H1 (cell line): ENCODE data around the gene DYNC1H1. TPM values are rescaled to one million over a fixed set of nuclear protein-coding genes. Genes with fewer than 3 reads are reported as not detected.

ENCODE experiments used
- CTCF ChIA-PET: fragments of 300-600 bp; sonication (Branson Sonifier 250); formaldehyde crosslinking; loops from one replicate; lab custom pipeline; 2021; ENCODE audit not compliant: partially characterized antibody; lab: Charles Lee
- POLR2A ChIA-PET: fragments of 300-600 bp; sonication (Branson Sonifier 250); formaldehyde crosslinking; loops from one replicate; lab custom pipeline; 2021; ENCODE audit warnings: inconsistent platforms; ENCODE audit not compliant: partially characterized antibody; lab: Charles Lee
- DNase-seq, 2 experiments: peaks; one replicate each; pipeline versions ENCODE4 v3.0.0 to v3.0.0-alpha.2; 2010 to 2022; ENCODE audit warnings: low spot score in 2 of 2, low read depth in 1 of 2, mixed read lengths in 1 of 2
- FAIRE-seq: peaks from 2 replicates; lab custom pipeline; 2011; peaks lifted over from hg19 to GRCh38; lab: Jason Lieb, UNC
- H2AFZ ChIP-seq: 2 replicates; pipeline ENCODE4 v1.8.1; 2012; ENCODE audit warnings: low read length, inconsistent platforms
- H2AK5ac ChIP-seq: 2 replicates; pipeline ENCODE4 v1.6.1; 2013; ENCODE audit warnings: low read depth, low read length
- H2BK120ac ChIP-seq: replicated peaks from 2 replicates; pipeline ENCODE3; 2013; ENCODE audit warnings: low read depth, low read length, inconsistent platforms
- H2BK12ac ChIP-seq: 2 replicates; pipeline ENCODE4 v1.6.1; 2013; ENCODE audit warnings: low read depth, low read length
- H2BK15ac ChIP-seq: 2 replicates; pipeline ENCODE4 v1.6.1; 2013; ENCODE audit warnings: low read length
- H2BK20ac ChIP-seq: 2 replicates; pipeline ENCODE4 v1.6.1; 2013; ENCODE audit warnings: low read length
- H2BK5ac ChIP-seq: 2 replicates; pipeline ENCODE4 v1.6.1; 2013; ENCODE audit warnings: low read depth, low read length
- H3K14ac ChIP-seq: 2 replicates; pipeline ENCODE4 v1.6.1; 2013; ENCODE audit warnings: inconsistent platforms; ENCODE audit not compliant: insufficient read length
- H3K18ac ChIP-seq: 2 replicates; pipeline ENCODE4 v1.6.1; 2013; ENCODE audit warnings: low read length; ENCODE audit errors: extremely low read depth
- H3K23ac ChIP-seq: 2 replicates; pipeline ENCODE4 v1.6.1; 2013; ENCODE audit warnings: inconsistent platforms; ENCODE audit not compliant: insufficient read length
- H3K23me2 ChIP-seq: 2 replicates; pipeline ENCODE4 v1.6.1; 2013; ENCODE audit warnings: low read depth, low read length
- H3K27ac ChIP-seq: 2 replicates; pipeline ENCODE4 v1.6.1; 2011; ENCODE audit warnings: low read depth, low read length, inconsistent platforms
- H3K27me3 ChIP-seq, 4 experiments: replicated peaks in 1 of 4; 1 replicate in 1 of 4; 2 replicates in 3 of 4; pipeline versions ENCODE4 v1.6.1 to v1.8.1; 2011 to 2013; ENCODE audit warnings: low read length in 3 of 4, mild to moderate bottlenecking in 3 of 4, inconsistent platforms in 2 of 4, mixed read lengths in 2 of 4, moderate library complexity in 1 of 4; ENCODE audit not compliant: control insufficient read depth in 3 of 4, insufficient read depth in 3 of 4; ENCODE audit errors: extremely low read depth in 1 of 4
- H3K36me3 ChIP-seq, 4 experiments: 2 replicates each; pipeline versions ENCODE4 v1.6.1 to v1.8.1; 2011 to 2013; ENCODE audit warnings: mild to moderate bottlenecking in 4 of 4, low read length in 3 of 4, moderate library complexity in 2 of 4, control low read depth in 1 of 4, inconsistent platforms in 1 of 4; ENCODE audit not compliant: insufficient read depth in 4 of 4, control insufficient read depth in 2 of 4
- H3K4ac ChIP-seq: replicated peaks from 2 replicates; pipeline ENCODE3; 2013; ENCODE audit warnings: low read length, low read depth, mixed read lengths, inconsistent platforms; ENCODE audit not compliant: insufficient read length
- H3K4me1 ChIP-seq, 4 experiments: replicated peaks in 1 of 4; 1 replicate in 1 of 4; 2 replicates in 3 of 4; pipeline versions ENCODE4 v1.6.1 to v1.8.1; 2011 to 2013; ENCODE audit warnings: low read length in 3 of 4, inconsistent platforms in 2 of 4, mixed read lengths in 1 of 4; ENCODE audit not compliant: insufficient read depth in 4 of 4, control insufficient read depth in 3 of 4
- H3K4me2 ChIP-seq, 2 experiments: 2 replicates each; pipeline versions ENCODE4 v1.6.1 to v1.8.1; 2011 to 2013; ENCODE audit warnings: low read depth in 2 of 2, low read length in 2 of 2, control low read depth in 1 of 2, inconsistent platforms in 1 of 2, mild to moderate bottlenecking in 1 of 2; ENCODE audit not compliant: insufficient read depth in 1 of 2
- H3K4me3 ChIP-seq, 4 experiments: fragments of 200-600, 300-600 bp in 1 of 4; sonication (generic), shearing (Covaris generic), sonication (Bioruptor Twin) in 1 of 4; 2 replicates each; pipeline versions ENCODE4 v1.5.1 to v1.8.1; 2011 to 2016; ENCODE audit warnings: low read length in 4 of 4, low read depth in 3 of 4, control low read depth in 2 of 4, inconsistent platforms in 2 of 4, mild to moderate bottlenecking in 2 of 4, mixed read lengths in 1 of 4, moderate library complexity in 1 of 4; ENCODE audit not compliant: insufficient read depth in 2 of 4; ENCODE audit errors: extremely low read depth in 1 of 4
- H3K56ac ChIP-seq: replicated peaks from 2 replicates; pipeline ENCODE3; 2013; ENCODE audit warnings: low read depth, mild to moderate bottlenecking, mixed read lengths, low read length, inconsistent platforms; ENCODE audit not compliant: insufficient read length
- H3K79me1 ChIP-seq: 2 replicates; pipeline ENCODE4 v1.6.1; 2013; ENCODE audit warnings: low read depth, low read length, control low read depth
- H3K79me2 ChIP-seq, 2 experiments: 2 replicates each; pipeline versions ENCODE4 v1.6.1 to v1.8.1; 2012 to 2013; ENCODE audit warnings: low read length in 2 of 2, mild to moderate bottlenecking in 2 of 2, inconsistent platforms in 1 of 2; ENCODE audit not compliant: insufficient read depth in 2 of 2, control insufficient read depth in 1 of 2
- H3K9ac ChIP-seq, 4 experiments: replicated peaks in 1 of 4; 1 replicate in 1 of 4; 2 replicates in 3 of 4; pipeline versions ENCODE4 v1.6.1 to v1.8.1; 2011 to 2013; ENCODE audit warnings: low read depth in 3 of 4, low read length in 3 of 4, control low read depth in 2 of 4, mild to moderate bottlenecking in 2 of 4, moderate library complexity in 2 of 4, inconsistent platforms in 1 of 4; ENCODE audit errors: extremely low read depth in 1 of 4
- H3K9me3 ChIP-seq, 2 experiments: 2 replicates each; pipeline versions ENCODE4 v1.6.1 to v1.8.1; 2012 to 2013; ENCODE audit warnings: mild to moderate bottlenecking in 2 of 2, moderate library complexity in 2 of 2, control low read depth in 1 of 2, inconsistent platforms in 1 of 2, low read depth in 1 of 2, low read length in 1 of 2, mixed read lengths in 1 of 2; ENCODE audit not compliant: insufficient read depth in 2 of 2
- H4K20me1 ChIP-seq, 2 experiments: replicated peaks in 1 of 2; 2 replicates each; pipeline versions ENCODE3 to v1.8.1; 2011 to 2013; ENCODE audit warnings: inconsistent platforms in 2 of 2, low read length in 2 of 2, mild to moderate bottlenecking in 1 of 2; ENCODE audit not compliant: insufficient read depth in 2 of 2, control insufficient read depth in 1 of 2
- H4K5ac ChIP-seq: 2 replicates; pipeline ENCODE4 v1.6.1; 2013; ENCODE audit warnings: low read length, low read depth, mixed read lengths, inconsistent platforms; ENCODE audit not compliant: insufficient read length
- H4K8ac ChIP-seq: 2 replicates; pipeline ENCODE4 v1.8.0; 2013; ENCODE audit warnings: mild to moderate bottlenecking, moderate library complexity, low read length, inconsistent platforms; ENCODE audit not compliant: insufficient read depth; ENCODE audit errors: extremely low read depth
- H4K91ac ChIP-seq: replicated peaks from 2 replicates; pipeline ENCODE3; 2013; ENCODE audit warnings: low read length, mixed read lengths, inconsistent platforms; ENCODE audit not compliant: insufficient read length
- ASH2L ChIP-seq: fragments of 200-600, 300-600 bp; sonication (generic); IDR thresholded peaks from one replicate; pipeline ENCODE4 v1.7.1; 2017; ENCODE audit warnings: low read length
- CHD1 ChIP-seq: IDR thresholded peaks from 2 replicates; pipeline ENCODE4 v1.6.1; 2012; ENCODE audit warnings: low read depth, low read length, improper control_type of control experiment
- CREB1 ChIP-seq: IDR thresholded peaks from 2 replicates; pipeline ENCODE4 v1.6.1; 2012; ENCODE audit warnings: inconsistent platforms
- EGR1 ChIP-seq: IDR thresholded peaks from 2 replicates; pipeline ENCODE4 v1.6.1; 2011; ENCODE audit warnings: low read depth, low read length, borderline replicate concordance
- NRF1 ChIP-seq: IDR thresholded peaks from 2 replicates; pipeline ENCODE4 v1.6.1; 2011; ENCODE audit warnings: mild to moderate bottlenecking, low read depth, low read length, improper control_type of control experiment
- RAD21 ChIP-seq, 2 experiments: IDR thresholded peaks in 1 of 2; conservative IDR thresholded peaks in 1 of 2; 2 replicates each; pipeline ENCODE4 v1.6.1; 2011; ENCODE audit warnings: low read depth in 2 of 2, low read length in 2 of 2, improper control_type of control experiment in 1 of 2, inconsistent platforms in 1 of 2, mild to moderate bottlenecking in 1 of 2, moderate library complexity in 1 of 2
- RNF2 ChIP-seq: fragments of 200-900, 300-1000 bp; sonication (generic); IDR thresholded peaks from 2 replicates; pipeline ENCODE4 v1.7.1; 2016; ENCODE audit warnings: borderline replicate concordance, low read depth, mild to moderate bottlenecking, antibody characterized with exemption, low read length; ENCODE audit not compliant: poor library complexity, severe bottlenecking; ENCODE audit errors: missing control alignments
- WGBS, 2 experiments: shearing (Covaris generic) in 1 of 2; methylation state at CpG; one replicate each; pipeline versions ENCODE4 v1.1.6 to v1.1.7; 2013 to 2015; ENCODE audit warnings: low lambda C conversion rate in 2 of 2, mixed read lengths in 2 of 2, inconsistent platforms in 1 of 2, low coverage in 1 of 2, missing lambda C conversion rate in 1 of 2; ENCODE audit not compliant: insufficient replicate concordance in 2 of 2, insufficient coverage in 1 of 2, insufficient read length in 1 of 2; ENCODE audit errors: extremely low coverage in 1 of 2, missing lambda C conversion rate in 1 of 2; 5-methylcytosine and 5-hydroxymethylcytosine counted together
- polyA plus RNA-seq, 7 experiments: library from polyadenylated mRNA; depleted of rRNA in 3 of 7; stranded (reverse) in 5 of 7; unstranded in 2 of 7; fragments of >200 nt in 5 of 7; fragments of 200-250 nt in 2 of 7; gene quantifications; 1 replicate in 5 of 7; 2 replicates in 1 of 7; 4 replicates in 1 of 7; pipeline versions ENCODE4 v1.2.1 to v1.2.3, GENCODE V29; 2011 to 2013; ENCODE audit warnings: missing spikeins in 2 of 7, mixed read lengths in 2 of 7
- total RNA-seq: library from RNA; stranded (reverse); fragmentation: NEBNext Ultra II Directional; extraction: Animal tissue kit (Norgen Biotek cat#: 25700); gene quantifications from 2 replicates; pipeline ENCODE4 v1.2.1, GENCODE V29; 2021
- TF ChIP-seq, protein P1 (sequence below): IDR thresholded peaks from 2 replicates; pipeline ENCODE4 v1.6.1; 2012; ENCODE audit warnings: inconsistent platforms

DYNC1H1 gene
- total and polyA plus RNA-seq, 2 of the 8 experiments (the other 6 are each of a cell fraction or from before 2014, with no cell fraction given) = 238 to 387 TPM

DNA sequence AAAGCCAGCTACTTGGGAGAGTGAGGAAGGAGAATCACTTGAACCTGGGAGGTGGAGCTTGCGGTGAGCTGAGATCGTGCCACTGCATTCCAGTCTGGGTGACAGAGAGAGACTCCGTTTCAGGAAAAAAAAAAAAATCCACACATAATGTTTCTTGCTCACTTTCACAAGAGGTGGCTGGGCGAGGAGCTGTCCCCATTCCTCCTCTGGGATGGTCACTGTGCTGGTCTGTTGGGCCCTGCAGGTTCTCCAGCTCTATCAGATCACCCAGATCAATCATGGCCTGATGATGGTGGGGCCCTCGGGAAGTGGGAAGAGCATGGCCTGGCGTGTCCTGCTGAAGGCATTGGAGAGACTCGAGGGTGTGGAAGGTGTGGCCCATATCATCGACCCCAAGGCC, 47.3 kb downstream of the DYNC1H1 start:
- POLR2A ChIA-PET = no interaction called here
- Histone ChIP-seq H3K27me3 (no peaks in the 10 kb centered on the region), H3K23ac (no peak overlapping the region), H3K4me1 (no peaks in the 10 kb centered on the region), H2BK120ac (no peak overlapping the region), H3K36me3 (peaks cover 67 to 99% (median 94%) of the 10 kb centered on the region in 4 experiments), H3K14ac (no peak overlapping the region), H2BK15ac (no peak overlapping the region), H2AFZ (no peak overlapping the region), H3K56ac (no peak overlapping the region), H3K4ac (no peak overlapping the region), H2BK5ac (no peak overlapping the region), H2BK12ac (no peak overlapping the region), H3K27ac (no peak overlapping the region), H4K20me1 (peaks cover 1 to 10% of the 10 kb centered on the region in 2 experiments), H3K79me2 (no peaks in the 10 kb centered on the region), H3K9me3 (no peaks in the 10 kb centered on the region), H4K5ac (no peak overlapping the region), H3K4me3 (no peak overlapping the region), H2BK20ac (no peak overlapping the region), H4K91ac (no peak overlapping the region), H3K79me1 (no peaks in the 10 kb centered on the region), H3K18ac (no peak overlapping the region), H3K23me2 (no peaks in the 10 kb centered on the region), H2AK5ac (no peak overlapping the region), H3K4me2 (no peak overlapping the region), H3K9ac (no peak overlapping the region), H4K8ac (no peak overlapping the region)
- CTCF ChIA-PET = interaction anchor here (1.0 to 1.2 kb wide), 2 partner anchors 11 to 50 kb away, joined by 3 to 6 read pairs; no protein-coding TSS in a partner anchor
- no peak for TF ChIP-seq CREB1
- TF ChIP-seq RNF2 = no peak
- TF ChIP-seq, protein P1, sequence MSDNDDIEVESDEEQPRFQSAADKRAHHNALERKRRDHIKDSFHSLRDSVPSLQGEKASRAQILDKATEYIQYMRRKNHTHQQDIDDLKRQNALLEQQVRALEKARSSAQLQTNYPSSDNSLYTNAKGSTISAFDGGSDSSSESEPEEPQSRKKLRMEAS = no peak
- TF ChIP-seq EGR1 = no peak
- TF ChIP-seq RAD21 (IDR thresholded peaks at IDR 0.05 in 1 of 2, conservative IDR thresholded peaks at IDR 0.05 in 1 of 2; ENCODE audit: low read depth in 2 of 2, low read length in 2 of 2) = no peak
- no peak for TF ChIP-seq CHD1
- no peak for TF ChIP-seq ASH2L
- TF ChIP-seq NRF1 = no peak
- no peak for DNase-seq
- 91% methylated on average over 8 of the region's 8 CpGs; no CpG with 5 or more reads in 1 of the 2 experiments for WGBS, 2 experiments
- no peak for FAIRE-seq
